Calu3 (cell line): ENCODE measurements around the gene NT5C. TPM values are rescaled to one million over a fixed set of nuclear protein-coding genes. Genes with fewer than 3 reads are reported as not detected.

Experiments used
- BruUV-seq: library from RNA; stranded (reverse); fragments of 400-500 nt; replicated peaks from 2 replicates; lab custom pipeline; 2021; lab: Mats Ljungman, UMichigan
- CTCF ChIA-PET: fragments of 300-600 bp; sonication (Branson Sonifier 250); formaldehyde crosslinking; loops from one replicate; lab custom pipeline; 2022; ENCODE audit warnings: antibody characterized with exemption; lab: Charles Lee
- DNase-seq: peaks from one replicate; pipeline ENCODE4 v3.0.0; 2022
- H3K27ac Mint-ChIP-seq: one replicate; pipeline ENCODE4 v1.8.0; 2022; ENCODE audit warnings: mixed read lengths; ENCODE audit not compliant: unreplicated experiment
- H3K27me3 Mint-ChIP-seq: one replicate; pipeline ENCODE4 v1.8.0; 2022; ENCODE audit warnings: mixed read lengths; ENCODE audit not compliant: unreplicated experiment
- H3K36me3 Mint-ChIP-seq: one replicate; pipeline ENCODE4 v1.8.0; 2022; ENCODE audit warnings: mild to moderate bottlenecking, moderate library complexity, mixed read lengths; ENCODE audit not compliant: insufficient read depth, unreplicated experiment
- H3K4me1 Mint-ChIP-seq: one replicate; pipeline ENCODE4 v1.8.0; 2022; ENCODE audit warnings: mild to moderate bottlenecking, low read depth, mixed read lengths; ENCODE audit not compliant: unreplicated experiment
- H3K4me3 Mint-ChIP-seq: one replicate; pipeline ENCODE4 v1.8.0; 2022; ENCODE audit warnings: mild to moderate bottlenecking, low read depth, moderate library complexity, mixed read lengths; ENCODE audit not compliant: unreplicated experiment
- H3K9me3 Mint-ChIP-seq: one replicate; pipeline ENCODE4 v1.8.0; 2022; ENCODE audit warnings: low read depth, mixed read lengths; ENCODE audit not compliant: unreplicated experiment
- CTCF ChIP-seq: fragments of 200-600 bp; IDR thresholded peaks from one replicate; pipeline ENCODE4 v1.8.0; 2022; ENCODE audit warnings: antibody characterized with exemption; ENCODE audit not compliant: unreplicated experiment
- intact Hi-C: fragments of 100-400 bp; cut with micrococcal nuclease; formaldehyde crosslinking; loops from one replicate; pipeline ENCODE4 v1.10.0; 2022; ENCODE audit not compliant: unreplicated experiment
- total RNA-seq: library from RNA; stranded (reverse); gene quantifications from 2 replicates; pipeline ENCODE4 v1.2.3, GENCODE V29; 2022

The NT5C gene
- total RNA-seq, 1 experiment from 2014 or later: 56.6 TPM

DNA sequence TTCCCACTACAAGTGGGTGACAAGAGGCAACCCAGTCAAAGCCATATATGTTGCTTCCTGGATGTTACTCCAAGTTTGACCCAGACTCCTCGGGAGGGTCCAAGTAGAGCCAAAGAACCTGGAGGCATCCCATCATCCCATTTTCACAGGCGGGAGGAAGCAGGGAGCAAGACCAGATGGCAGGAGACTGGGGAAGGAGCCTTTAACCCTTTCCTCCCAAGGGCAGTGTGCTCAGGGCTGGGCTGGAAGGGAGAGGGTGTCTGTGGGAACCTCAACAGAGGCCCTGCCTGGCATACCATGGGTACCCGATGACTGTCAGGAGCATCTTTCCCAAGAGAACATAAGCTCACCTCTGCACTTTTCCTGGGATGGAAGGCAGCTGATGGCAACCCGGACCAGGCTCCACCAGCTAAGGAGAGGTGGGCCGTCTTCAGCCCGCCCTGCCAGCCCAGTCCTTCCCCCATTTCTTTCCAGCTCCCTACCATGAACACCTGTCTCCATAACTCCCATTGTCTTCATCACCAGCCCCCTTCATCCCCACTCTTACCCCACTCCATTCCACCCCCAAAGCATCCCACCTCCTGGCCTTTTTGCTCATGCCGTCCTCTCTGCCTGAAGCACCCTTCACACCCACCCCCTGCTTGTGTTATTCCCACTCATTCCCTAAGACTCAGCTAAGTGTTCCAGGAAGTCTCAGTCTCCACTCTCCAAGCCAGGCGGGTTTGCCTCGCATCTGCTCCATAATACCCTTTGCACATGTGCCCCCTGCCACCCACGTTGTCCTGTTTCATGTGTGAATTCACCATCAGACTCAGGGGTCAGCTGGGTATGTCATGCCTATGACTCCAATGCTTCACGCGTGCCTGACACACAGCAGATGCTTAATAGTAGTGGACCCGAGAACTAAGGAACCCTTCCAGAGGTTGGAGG is 49.7 kb downstream of the NT5C start:
- no peak overlapping the region for H3K4me3 Mint-ChIP-seq
- CTCF ChIA-PET: no interaction called here
- intact Hi-C loops: no loop called here
- H3K27me3 Mint-ChIP-seq: no peaks in the 10 kb centered on the region
- no peaks in the 10 kb centered on the region for H3K9me3 Mint-ChIP-seq
- TF ChIP-seq CTCF: no peak
- H3K4me1 Mint-ChIP-seq: peaks cover 53% of the 10 kb centered on the region
- peaks cover 35% of the 10 kb centered on the region for H3K36me3 Mint-ChIP-seq
- no TSS peak for BruUV-seq
- DNase-seq: no peak
- peak overlapping the region; percentile 53 for H3K27ac Mint-ChIP-seq

Other genes starting within 250 kb of the NT5C start
- gene FADS6, start 238.1 kb downstream of the NT5C start, total RNA-seq: not detected in 2 replicates
- gene USH1G, start 208.5 kb downstream of the NT5C start, total RNA-seq: 0.24 TPM in 1 of 2 replicates, not detected in the other
- not detected in 2 replicates for gene OTOP2, start 207.5 kb downstream of the NT5C start, total RNA-seq
- gene OTOP3, start 195.8 kb downstream of the NT5C start, total RNA-seq: not detected in 2 replicates
- gene HID1, start 159.0 kb downstream of the NT5C start, total RNA-seq: 114 and 122 TPM in 2 replicates
- 39.4 and 48.3 TPM in 2 replicates for gene CDR2L, start 144.1 kb downstream of the NT5C start, total RNA-seq
- gene MRPL58, start 119.1 kb downstream of the NT5C start, total RNA-seq: 49.0 and 52.7 TPM in 2 replicates
- gene ATP5PD, start 84.8 kb downstream of the NT5C start, total RNA-seq: 288 and 289 TPM in 2 replicates
- 24.4 TPM in 2 replicates for gene KCTD2, start 84.5 kb downstream of the NT5C start, total RNA-seq
- 124 and 187 TPM in 2 replicates for gene SLC16A5, start 43.8 kb downstream of the NT5C start, total RNA-seq
- 18.6 and 19.8 TPM in 2 replicates for gene ARMC7, start 21.8 kb downstream of the NT5C start, total RNA-seq
- 479 and 546 TPM in 2 replicates for gene JPT1, start 22.8 kb upstream of the NT5C start, total RNA-seq
- gene SUMO2, start 51.2 kb upstream of the NT5C start, total RNA-seq: 401 and 429 TPM in 2 replicates
- gene NUP85, start 73.9 kb upstream of the NT5C start, total RNA-seq: 116 and 117 TPM in 2 replicates
- 63.1 and 64.4 TPM in 2 replicates for gene GGA3, start 129.9 kb upstream of the NT5C start, total RNA-seq
- 62.0 and 69.7 TPM in 2 replicates for gene MRPS7, start 130.1 kb upstream of the NT5C start, total RNA-seq
- 25.7 and 29.5 TPM in 2 replicates for gene MIF4GD, start 139.5 kb upstream of the NT5C start, total RNA-seq
- gene SLC25A19, start 157.7 kb upstream of the NT5C start, total RNA-seq: 26.7 and 26.8 TPM in 2 replicates